ENCODE data around the gene TMEM61. TPM values are rescaled to one million over a fixed set of nuclear protein-coding genes. Genes with fewer than 3 reads are reported as not detected.

Gene TMEM61
- total RNA-seq, 1 experiment from 2014 or later, result 0.74 TPM

DNA sequence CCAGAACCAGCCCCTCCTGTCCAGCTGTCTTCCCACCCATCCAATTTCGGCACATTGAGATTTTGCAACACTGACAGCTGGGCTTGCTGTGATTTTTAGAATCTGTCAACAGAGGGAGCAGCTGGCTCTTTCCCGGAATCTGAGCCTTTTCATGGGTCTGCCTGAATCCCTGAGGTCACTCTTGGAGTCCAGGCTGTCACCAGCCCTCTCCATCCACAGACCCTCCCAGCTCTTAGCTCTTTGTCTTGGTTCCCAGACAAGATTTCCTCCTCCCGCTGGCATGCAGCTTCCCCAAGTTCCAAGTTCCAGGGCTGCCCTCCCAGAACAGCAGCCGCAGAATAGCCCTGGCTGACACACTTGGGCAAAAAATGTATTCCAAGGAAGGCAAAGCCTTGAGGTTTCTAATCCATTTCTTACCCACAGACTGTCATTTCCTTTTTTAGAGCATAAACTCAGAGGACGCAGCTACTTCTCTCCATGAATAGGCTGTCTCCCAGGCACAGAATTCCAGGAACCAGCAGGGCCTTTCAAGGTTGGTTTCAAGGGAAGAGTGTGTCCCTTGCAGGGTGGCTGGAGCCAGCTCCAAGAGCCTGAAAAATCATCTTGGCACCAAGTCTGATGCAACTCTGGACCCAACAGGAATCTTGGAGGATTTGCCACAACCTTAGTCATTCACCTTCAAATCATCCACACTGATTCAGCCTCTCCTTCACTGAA, 7.1 kb upstream of the TMEM61 start:
- no peak for TF ChIP-seq ZNF263 (CRISPR knock-in tag; IDR thresholded peaks at IDR 0.05; ENCODE audit: low read depth)
- TF ChIP-seq, protein P1, sequence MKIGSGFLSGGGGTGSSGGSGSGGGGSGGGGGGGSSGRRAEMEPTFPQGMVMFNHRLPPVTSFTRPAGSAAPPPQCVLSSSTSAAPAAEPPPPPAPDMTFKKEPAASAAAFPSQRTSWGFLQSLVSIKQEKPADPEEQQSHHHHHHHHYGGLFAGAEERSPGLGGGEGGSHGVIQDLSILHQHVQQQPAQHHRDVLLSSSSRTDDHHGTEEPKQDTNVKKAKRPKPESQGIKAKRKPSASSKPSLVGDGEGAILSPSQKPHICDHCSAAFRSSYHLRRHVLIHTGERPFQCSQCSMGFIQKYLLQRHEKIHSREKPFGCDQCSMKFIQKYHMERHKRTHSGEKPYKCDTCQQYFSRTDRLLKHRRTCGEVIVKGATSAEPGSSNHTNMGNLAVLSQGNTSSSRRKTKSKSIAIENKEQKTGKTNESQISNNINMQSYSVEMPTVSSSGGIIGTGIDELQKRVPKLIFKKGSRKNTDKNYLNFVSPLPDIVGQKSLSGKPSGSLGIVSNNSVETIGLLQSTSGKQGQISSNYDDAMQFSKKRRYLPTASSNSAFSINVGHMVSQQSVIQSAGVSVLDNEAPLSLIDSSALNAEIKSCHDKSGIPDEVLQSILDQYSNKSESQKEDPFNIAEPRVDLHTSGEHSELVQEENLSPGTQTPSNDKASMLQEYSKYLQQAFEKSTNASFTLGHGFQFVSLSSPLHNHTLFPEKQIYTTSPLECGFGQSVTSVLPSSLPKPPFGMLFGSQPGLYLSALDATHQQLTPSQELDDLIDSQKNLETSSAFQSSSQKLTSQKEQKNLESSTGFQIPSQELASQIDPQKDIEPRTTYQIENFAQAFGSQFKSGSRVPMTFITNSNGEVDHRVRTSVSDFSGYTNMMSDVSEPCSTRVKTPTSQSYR (CRISPR knock-in tag; IDR thresholded peaks at IDR 0.05), result no peak
- TF ChIP-seq, protein P2, sequence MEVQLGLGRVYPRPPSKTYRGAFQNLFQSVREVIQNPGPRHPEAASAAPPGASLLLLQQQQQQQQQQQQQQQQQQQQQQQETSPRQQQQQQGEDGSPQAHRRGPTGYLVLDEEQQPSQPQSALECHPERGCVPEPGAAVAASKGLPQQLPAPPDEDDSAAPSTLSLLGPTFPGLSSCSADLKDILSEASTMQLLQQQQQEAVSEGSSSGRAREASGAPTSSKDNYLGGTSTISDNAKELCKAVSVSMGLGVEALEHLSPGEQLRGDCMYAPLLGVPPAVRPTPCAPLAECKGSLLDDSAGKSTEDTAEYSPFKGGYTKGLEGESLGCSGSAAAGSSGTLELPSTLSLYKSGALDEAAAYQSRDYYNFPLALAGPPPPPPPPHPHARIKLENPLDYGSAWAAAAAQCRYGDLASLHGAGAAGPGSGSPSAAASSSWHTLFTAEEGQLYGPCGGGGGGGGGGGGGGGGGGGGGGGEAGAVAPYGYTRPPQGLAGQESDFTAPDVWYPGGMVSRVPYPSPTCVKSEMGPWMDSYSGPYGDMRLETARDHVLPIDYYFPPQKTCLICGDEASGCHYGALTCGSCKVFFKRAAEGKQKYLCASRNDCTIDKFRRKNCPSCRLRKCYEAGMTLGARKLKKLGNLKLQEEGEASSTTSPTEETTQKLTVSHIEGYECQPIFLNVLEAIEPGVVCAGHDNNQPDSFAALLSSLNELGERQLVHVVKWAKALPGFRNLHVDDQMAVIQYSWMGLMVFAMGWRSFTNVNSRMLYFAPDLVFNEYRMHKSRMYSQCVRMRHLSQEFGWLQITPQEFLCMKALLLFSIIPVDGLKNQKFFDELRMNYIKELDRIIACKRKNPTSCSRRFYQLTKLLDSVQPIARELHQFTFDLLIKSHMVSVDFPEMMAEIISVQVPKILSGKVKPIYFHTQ (CRISPR knock-in tag; IDR thresholded peaks at IDR 0.05), result no peak
- no peak for TF ChIP-seq TP53 (CRISPR knock-in tag; IDR thresholded peaks at IDR 0.05)
- TF ChIP-seq ZNF396 (CRISPR knock-in tag; IDR thresholded peaks at IDR 0.05; ENCODE audit: borderline replicate concordance), result no peak
- TF ChIP-seq, protein P3, sequence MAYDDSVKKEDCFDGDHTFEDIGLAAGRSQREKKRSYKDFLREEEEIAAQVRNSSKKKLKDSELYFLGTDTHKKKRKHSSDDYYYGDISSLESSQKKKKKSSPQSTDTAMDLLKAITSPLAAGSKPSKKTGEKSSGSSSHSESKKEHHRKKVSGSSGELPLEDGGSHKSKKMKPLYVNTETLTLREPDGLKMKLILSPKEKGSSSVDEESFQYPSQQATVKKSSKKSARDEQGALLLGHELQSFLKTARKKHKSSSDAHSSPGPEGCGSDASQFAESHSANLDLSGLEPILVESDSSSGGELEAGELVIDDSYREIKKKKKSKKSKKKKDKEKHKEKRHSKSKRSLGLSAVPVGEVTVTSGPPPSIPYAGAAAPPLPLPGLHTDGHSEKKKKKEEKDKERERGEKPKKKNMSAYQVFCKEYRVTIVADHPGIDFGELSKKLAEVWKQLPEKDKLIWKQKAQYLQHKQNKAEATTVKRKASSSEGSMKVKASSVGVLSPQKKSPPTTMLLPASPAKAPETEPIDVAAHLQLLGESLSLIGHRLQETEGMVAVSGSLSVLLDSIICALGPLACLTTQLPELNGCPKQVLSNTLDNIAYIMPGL (CRISPR knock-in tag; IDR thresholded peaks at IDR 0.05), result no peak
- TF ChIP-seq, protein P4, sequence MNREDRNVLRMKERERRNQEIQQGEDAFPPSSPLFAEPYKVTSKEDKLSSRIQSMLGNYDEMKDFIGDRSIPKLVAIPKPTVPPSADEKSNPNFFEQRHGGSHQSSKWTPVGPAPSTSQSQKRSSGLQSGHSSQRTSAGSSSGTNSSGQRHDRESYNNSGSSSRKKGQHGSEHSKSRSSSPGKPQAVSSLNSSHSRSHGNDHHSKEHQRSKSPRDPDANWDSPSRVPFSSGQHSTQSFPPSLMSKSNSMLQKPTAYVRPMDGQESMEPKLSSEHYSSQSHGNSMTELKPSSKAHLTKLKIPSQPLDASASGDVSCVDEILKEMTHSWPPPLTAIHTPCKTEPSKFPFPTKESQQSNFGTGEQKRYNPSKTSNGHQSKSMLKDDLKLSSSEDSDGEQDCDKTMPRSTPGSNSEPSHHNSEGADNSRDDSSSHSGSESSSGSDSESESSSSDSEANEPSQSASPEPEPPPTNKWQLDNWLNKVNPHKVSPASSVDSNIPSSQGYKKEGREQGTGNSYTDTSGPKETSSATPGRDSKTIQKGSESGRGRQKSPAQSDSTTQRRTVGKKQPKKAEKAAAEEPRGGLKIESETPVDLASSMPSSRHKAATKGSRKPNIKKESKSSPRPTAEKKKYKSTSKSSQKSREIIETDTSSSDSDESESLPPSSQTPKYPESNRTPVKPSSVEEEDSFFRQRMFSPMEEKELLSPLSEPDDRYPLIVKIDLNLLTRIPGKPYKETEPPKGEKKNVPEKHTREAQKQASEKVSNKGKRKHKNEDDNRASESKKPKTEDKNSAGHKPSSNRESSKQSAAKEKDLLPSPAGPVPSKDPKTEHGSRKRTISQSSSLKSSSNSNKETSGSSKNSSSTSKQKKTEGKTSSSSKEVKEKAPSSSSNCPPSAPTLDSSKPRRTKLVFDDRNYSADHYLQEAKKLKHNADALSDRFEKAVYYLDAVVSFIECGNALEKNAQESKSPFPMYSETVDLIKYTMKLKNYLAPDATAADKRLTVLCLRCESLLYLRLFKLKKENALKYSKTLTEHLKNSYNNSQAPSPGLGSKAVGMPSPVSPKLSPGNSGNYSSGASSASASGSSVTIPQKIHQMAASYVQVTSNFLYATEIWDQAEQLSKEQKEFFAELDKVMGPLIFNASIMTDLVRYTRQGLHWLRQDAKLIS (CRISPR knock-in tag; IDR thresholded peaks at IDR 0.05; ENCODE audit: borderline replicate concordance), result no peak
- TF ChIP-seq, protein P5, sequence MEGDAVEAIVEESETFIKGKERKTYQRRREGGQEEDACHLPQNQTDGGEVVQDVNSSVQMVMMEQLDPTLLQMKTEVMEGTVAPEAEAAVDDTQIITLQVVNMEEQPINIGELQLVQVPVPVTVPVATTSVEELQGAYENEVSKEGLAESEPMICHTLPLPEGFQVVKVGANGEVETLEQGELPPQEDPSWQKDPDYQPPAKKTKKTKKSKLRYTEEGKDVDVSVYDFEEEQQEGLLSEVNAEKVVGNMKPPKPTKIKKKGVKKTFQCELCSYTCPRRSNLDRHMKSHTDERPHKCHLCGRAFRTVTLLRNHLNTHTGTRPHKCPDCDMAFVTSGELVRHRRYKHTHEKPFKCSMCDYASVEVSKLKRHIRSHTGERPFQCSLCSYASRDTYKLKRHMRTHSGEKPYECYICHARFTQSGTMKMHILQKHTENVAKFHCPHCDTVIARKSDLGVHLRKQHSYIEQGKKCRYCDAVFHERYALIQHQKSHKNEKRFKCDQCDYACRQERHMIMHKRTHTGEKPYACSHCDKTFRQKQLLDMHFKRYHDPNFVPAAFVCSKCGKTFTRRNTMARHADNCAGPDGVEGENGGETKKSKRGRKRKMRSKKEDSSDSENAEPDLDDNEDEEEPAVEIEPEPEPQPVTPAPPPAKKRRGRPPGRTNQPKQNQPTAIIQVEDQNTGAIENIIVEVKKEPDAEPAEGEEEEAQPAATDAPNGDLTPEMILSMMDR (IDR thresholded peaks at IDR 0.05), result no peak
- TF ChIP-seq SP1 (CRISPR knock-in tag; conservative IDR thresholded peaks at IDR 0.05), result no peak
- TF ChIP-seq MYBL2 (CRISPR knock-in tag; IDR thresholded peaks at IDR 0.05), result no peak
- H3K27me3 Mint-ChIP-seq (ENCODE audit: low read depth), result peaks cover 6% of the 10 kb centered on the region
- DNase-seq (ENCODE audit: low spot score), result no peak
- no peak overlapping the region for H3K27ac Mint-ChIP-seq
- no peaks in the 10 kb centered on the region for H3K9me3 Mint-ChIP-seq
- H3K4me1 Mint-ChIP-seq, result peaks cover 20% of the 10 kb centered on the region
- ChIA-PET CTCF (interaction anchor here (0.7 to 3.6 kb wide), 13 partner anchors 10 to 65 kb away, joined by 3 to 31 read pairs (median 6); partner anchors contain the start of genes BSND and PCSK9), POLR2A (no interaction called here)
- H3K36me3 Mint-ChIP-seq, result no peaks in the 10 kb centered on the region
- H3K4me3 Mint-ChIP-seq, result no peak overlapping the region
- ATAC-seq, result peak; percentile 90
